B cell (primary cell): ENCODE data around the gene PRR16. TPM values are rescaled to one million over a fixed set of nuclear protein-coding genes. Genes with fewer than 3 reads are reported as not detected.

Experiments used
- ATAC-seq: fragments of 200-7000 bp; cut with Tn5 transposase; one replicate; pipeline ENCODE4 v1.10.0; 2021; ENCODE audit warnings: low read depth, mild to moderate bottlenecking, moderate number of reproducible peaks, moderate library complexity
- CTCF ChIA-PET: fragments of 350-600 bp; sonication (Branson Sonifier 250); formaldehyde crosslinking; loops from one replicate; lab custom pipeline; 2021; ENCODE audit warnings: antibody characterized with exemption, inconsistent platforms; lab: Charles Lee
- POLR2A ChIA-PET: fragments of 350-600 bp; sonication (Branson Sonifier 250); formaldehyde crosslinking; loops from one replicate; lab custom pipeline; 2021; ENCODE audit warnings: antibody characterized with exemption; lab: Charles Lee
- DNase-seq: peaks from one replicate; pipeline ENCODE4 v3.0.0; 2013
- H2AFZ ChIP-seq: 2 replicates; pipeline ENCODE4 v1.6.1; 2012; ENCODE audit warnings: mild to moderate bottlenecking, low read depth, low read length; ENCODE audit not compliant: insufficient read depth, poor library complexity, severe bottlenecking
- H3K27ac ChIP-seq, 2 donors: 1 replicate in 1 of 2; 2 replicates in 1 of 2; pipeline ENCODE4 v1.5.1; 2012 to 2013; ENCODE audit warnings: low read length in 2 of 2, mild to moderate bottlenecking in 2 of 2, moderate library complexity in 1 of 2
- H3K27me3 ChIP-seq, 4 experiments: fragments of 200-600 bp in 1 of 4; sonication (generic) in 1 of 4; replicated peaks in 1 of 4; 1 replicate in 2 of 4; 2 replicates in 2 of 4; pipeline versions ENCODE4 v1.6.1 to v1.7.0; 2013 to 2016; ENCODE audit warnings: low read length in 3 of 4, mild to moderate bottlenecking in 2 of 4, mixed read lengths in 1 of 4, moderate library complexity in 1 of 4; ENCODE audit not compliant: insufficient read depth in 4 of 4, control insufficient read depth in 3 of 4; ENCODE audit errors: control extremely low read depth in 1 of 4
- H3K36me3 ChIP-seq, 2 experiments: replicated peaks in 1 of 2; 1 replicate in 1 of 2; 2 replicates in 1 of 2; pipeline versions ENCODE4 v1.6.1 to v1.7.1; 2013; ENCODE audit warnings: low read length in 1 of 2; ENCODE audit not compliant: insufficient read depth in 2 of 2, control insufficient read depth in 1 of 2; ENCODE audit errors: control extremely low read depth in 1 of 2, extremely low read depth in 1 of 2
- H3K4me1 ChIP-seq, 2 donors: fragments of 200-600 bp in 1 of 2; sonication (generic) in 1 of 2; 1 replicate in 1 of 2; 2 replicates in 1 of 2; pipeline versions ENCODE4 v1.5.1 to v1.6.1; 2013 to 2017; ENCODE audit warnings: low read length in 2 of 2; ENCODE audit not compliant: control insufficient read depth in 2 of 2, insufficient read depth in 2 of 2
- H3K4me2 ChIP-seq: replicated peaks from 2 replicates; pipeline ENCODE3; 2012; ENCODE audit warnings: mild to moderate bottlenecking, low read depth, low read length; ENCODE audit not compliant: poor library complexity, severe bottlenecking
- H3K4me3 ChIP-seq, 5 experiments: fragments of 200-600 bp in 1 of 5; sonication (generic) in 1 of 5; 1 replicate in 3 of 5; 2 replicates in 2 of 5; pipeline versions ENCODE4 v1.5.1 to v1.7.0; 2011 to 2016; ENCODE audit warnings: low read length in 4 of 5, mild to moderate bottlenecking in 4 of 5, low read depth in 2 of 5, control low read depth in 1 of 5, moderate library complexity in 1 of 5; ENCODE audit not compliant: insufficient read depth in 1 of 5; ENCODE audit errors: control extremely low read depth in 1 of 5, extremely low read depth in 1 of 5
- H3K79me2 ChIP-seq: fragments of 200-600 bp; sonication (generic); one replicate; pipeline ENCODE4 v1.6.0; 2016; ENCODE audit warnings: low read length; ENCODE audit not compliant: control insufficient read depth, insufficient read depth
- H3K9ac ChIP-seq: fragments of 200-600 bp; sonication (generic); 2 replicates; pipeline ENCODE4 v1.6.1; 2017; ENCODE audit warnings: mild to moderate bottlenecking, low read length, moderate library complexity
- H3K9me3 ChIP-seq, 3 donors: one replicate each; pipeline versions ENCODE4 v1.6.1 to v1.7.1; 2013; ENCODE audit warnings: low read length in 2 of 3; ENCODE audit not compliant: control insufficient read depth in 2 of 3, insufficient read depth in 1 of 3; ENCODE audit errors: control extremely low read depth in 1 of 3
- H4K20me1 ChIP-seq: 2 replicates; pipeline ENCODE4 v1.6.0; 2012; ENCODE audit warnings: mild to moderate bottlenecking, low read length; ENCODE audit not compliant: insufficient read depth, control insufficient read depth, poor library complexity, severe bottlenecking
- H3K27ac Mint-ChIP-seq: one replicate; pipeline ENCODE4 v1.8.0; 2021; ENCODE audit warnings: mixed read lengths
- H3K27me3 Mint-ChIP-seq: one replicate; pipeline ENCODE4 v1.8.0; 2021; ENCODE audit warnings: mixed read lengths
- H3K4me1 Mint-ChIP-seq: one replicate; pipeline ENCODE4 v1.8.0; 2021; ENCODE audit warnings: mixed read lengths
- H3K4me3 Mint-ChIP-seq: one replicate; pipeline ENCODE4 v1.8.0; 2021; ENCODE audit warnings: mixed read lengths
- H3K9me3 Mint-ChIP-seq: one replicate; pipeline ENCODE4 v1.8.0; 2022; ENCODE audit warnings: mixed read lengths; ENCODE audit not compliant: insufficient read depth
- CTCF ChIP-seq: fragments of 200-600 bp; IDR thresholded peaks from one replicate; pipeline ENCODE4 v1.8.0; 2022; ENCODE audit warnings: antibody characterized with exemption, mild to moderate bottlenecking
- EZH2 ChIP-seq: IDR thresholded peaks from 2 replicates; pipeline ENCODE4 v1.6.1; 2012; ENCODE audit warnings: borderline replicate concordance, low read depth, mild to moderate bottlenecking, moderate library complexity, low read length; ENCODE audit not compliant: insufficient read depth, poor library complexity, severe bottlenecking
- WGBS: methylation state at CpG from one replicate; pipeline ENCODE4 v1.1.5; 2013; ENCODE audit warnings: missing lambda C conversion rate; ENCODE audit not compliant: insufficient coverage; 5-methylcytosine and 5-hydroxymethylcytosine counted together
- intact Hi-C: fragments of 100-400 bp; cut with micrococcal nuclease; formaldehyde crosslinking; loops from one replicate; pipeline ENCODE4 v1.10.0; 2022
- polyA plus RNA-seq: library from polyadenylated mRNA; depleted of rRNA; stranded (reverse); fragments of >200 nt; gene quantifications from 2 replicates; pipeline ENCODE4 v1.2.3, GENCODE V29; 2012
- total RNA-seq, 2 donors: library from RNA; stranded (reverse); fragments of 120-200 nt in 1 of 2; gene quantifications; 1 replicate in 1 of 2; 2 replicates in 1 of 2; pipeline versions ENCODE4 v1.2.3 to v1.2.4, GENCODE V29; 2013 to 2022

Gene PRR16
- total and polyA plus RNA-seq, 2 donors (not counting 1 experiment from before 2014, with no cell fraction given): 0.16 TPM; not detected in 1

- TF ChIP-seq EZH2 (no peak), CTCF (no peak)
- no peak overlapping the region for H2AFZ ChIP-seq
- no peak for ATAC-seq
- Mint-ChIP-seq H3K4me3 (no peak overlapping the region), H3K27ac (no peak overlapping the region), H3K27me3 (no peaks in the 10 kb centered on the region), H3K4me1 (no peaks in the 10 kb centered on the region), H3K9me3 (no peaks in the 10 kb centered on the region)
- CTCF ChIA-PET: no interaction called here
- DNase-seq: no peak
- POLR2A ChIA-PET: no interaction called here
- H3K27me3 ChIP-seq: no peaks in the 10 kb centered on the region
- H3K9ac ChIP-seq: no peak overlapping the region
- H3K79me2 ChIP-seq: no peaks in the 10 kb centered on the region
- H3K4me2 ChIP-seq: no peak overlapping the region
- H3K36me3 ChIP-seq: no peaks in the 10 kb centered on the region
- H3K4me3 ChIP-seq: no peak overlapping the region
- H3K9me3 ChIP-seq: no peaks in the 10 kb centered on the region
- intact Hi-C loops: no loop called here
- no peaks in the 10 kb centered on the region for H3K4me1 ChIP-seq
- WGBS: 43% methylated on average over 1 of the region's 2 CpGs
- no peaks in the 10 kb centered on the region for H4K20me1 ChIP-seq
- H3K27ac ChIP-seq: no peak overlapping the region
Measured at GRCh38 chr5:120684749-120685415, 220.8 kb downstream of the PRR16 start.

- peaks cover 6% of the 10 kb centered on the region for H3K9me3 Mint-ChIP-seq
- H3K4me1 Mint-ChIP-seq: no peaks in the 10 kb centered on the region
- ChIA-PET CTCF (no interaction called here), POLR2A (no interaction called here)
- Histone ChIP-seq H4K20me1 (no peaks in the 10 kb centered on the region), H3K4me3 (no peak overlapping the region), H2AFZ (no peak overlapping the region), H3K27ac (no peak overlapping the region), H3K9me3 (peaks cover 0 to under 1% (median 0%) of the 10 kb centered on the region in 3 donors), H3K27me3 (no peaks in the 10 kb centered on the region), H3K9ac (no peak overlapping the region), H3K36me3 (no peaks in the 10 kb centered on the region), H3K79me2 (no peaks in the 10 kb centered on the region), H3K4me1 (no peaks in the 10 kb centered on the region), H3K4me2 (no peak overlapping the region)
- H3K27me3 Mint-ChIP-seq: no peaks in the 10 kb centered on the region
- ATAC-seq (no peak), DNase-seq (no peak)
- TF ChIP-seq EZH2 (no peak), CTCF (no peak)
- intact Hi-C loops: no loop called here
- no peak overlapping the region for H3K27ac Mint-ChIP-seq
- no CpG with 5 or more reads among the region's 9 CpGs for WGBS
- H3K4me3 Mint-ChIP-seq: no peak overlapping the region
Measured at GRCh38 chr5:120690621-120691407, 226.7 kb downstream of the PRR16 start.
